ENCODE measurements around the gene SH3BP4. TPM values are rescaled to one million over a fixed set of nuclear protein-coding genes. Genes with fewer than 3 reads are reported as not detected.

The SH3BP4 gene
- total and polyA plus RNA-seq, 2 of the 8 experiments (the other 6 are each of a cell fraction or from before 2014, with no cell fraction given) = 28.3 to 35.4 TPM

GRCh38 chr2:235000426-235001236 is 48.8 kb downstream of the SH3BP4 start:
- H3K27ac ChIP-seq (ENCODE audit: low read depth, low read length) = no peak overlapping the region
- TF ChIP-seq BCL11A (IDR thresholded peaks at IDR 0.05; ENCODE audit: low read depth in 2 of 2, low read length in 2 of 2) (no peak), MAFK (IDR thresholded peaks at IDR 0.05; ENCODE audit: low read depth, low read length) (no peak), MAX (IDR thresholded peaks at IDR 0.05) (no peak), SP4 (IDR thresholded peaks at IDR 0.05; ENCODE audit: low read length) (no peak), RFX5 (IDR thresholded peaks at IDR 0.05; ENCODE audit: borderline replicate concordance, low read depth, low read length) (no peak), RAD21 (IDR thresholded peaks at IDR 0.05 in 1 of 2, conservative IDR thresholded peaks at IDR 0.05 in 1 of 2; ENCODE audit: low read depth in 2 of 2, low read length in 2 of 2) (no peak), HDAC2 (IDR thresholded peaks at IDR 0.05; ENCODE audit: borderline replicate concordance in 1 of 2, low read depth in 2 of 2, low read length in 2 of 2) (no peak), BRCA1 (IDR thresholded peaks at IDR 0.05; ENCODE audit: low read depth, low read length) (no peak), NRF1 (IDR thresholded peaks at IDR 0.05; ENCODE audit: low read depth, low read length) (no peak), TBP (IDR thresholded peaks at IDR 0.05; ENCODE audit: low read depth, low read length) (no peak), CREB1 (IDR thresholded peaks at IDR 0.05) (no peak), GABPA (IDR thresholded peaks at IDR 0.05; ENCODE audit: borderline replicate concordance, insufficient read depth, low read length) (no peak)

More at GRCh38 chr2:235000426-235001236, 48.8 kb downstream of the SH3BP4 start:
- Histone ChIP-seq H3K79me1 (ENCODE audit: low read depth, low read length) (peaks cover 25% of the 10 kb centered on the region), H3K23me2 (ENCODE audit: low read depth, low read length) (no peaks in the 10 kb centered on the region), H4K5ac (ENCODE audit: insufficient read length, low read depth, low read length) (no peak overlapping the region), H2BK5ac (ENCODE audit: low read depth, low read length) (0 out of 2 replicates have a peak overlapping the region, but pooled peaks have one; percentile 75), H3K36me3 (ENCODE audit: control insufficient read depth in 2 of 4, insufficient read depth in 4 of 4, low read length in 3 of 4) (peaks cover 0 to 18% (median 0%) of the 10 kb centered on the region in 4 experiments; a peak in 2 of 8 replicates), H3K9ac (replicated peaks in 1 of 4; ENCODE audit: extremely low read depth in 1 of 4, low read depth in 3 of 4, low read length in 3 of 4) (no peak overlapping the region), H3K9me3 (ENCODE audit: insufficient read depth in 2 of 2, low read depth in 1 of 2, low read length in 1 of 2) (no peaks in the 10 kb centered on the region), H2BK12ac (ENCODE audit: low read depth, low read length) (no peak overlapping the region), H3K4me3 (ENCODE audit: extremely low read depth in 1 of 4, insufficient read depth in 2 of 4, low read depth in 3 of 4, low read length in 4 of 4) (no peak overlapping the region), H3K4me2 (ENCODE audit: insufficient read depth in 1 of 2, low read depth in 2 of 2, low read length in 2 of 2) (no peak overlapping the region), H3K23ac (ENCODE audit: insufficient read length) (no peak overlapping the region), H4K8ac (ENCODE audit: extremely low read depth, insufficient read depth, low read length) (no peak overlapping the region), H3K56ac (replicated peaks; ENCODE audit: insufficient read length, low read depth, low read length) (no peak overlapping the region), H3K4me1 (replicated peaks in 1 of 4; ENCODE audit: control insufficient read depth in 3 of 4, insufficient read depth in 4 of 4, low read length in 3 of 4) (peaks cover 4 to 36% (median 24%) of the 10 kb centered on the region in 4 experiments), H3K14ac (ENCODE audit: insufficient read length) (no peak overlapping the region), H3K4ac (replicated peaks; ENCODE audit: insufficient read length, low read depth, low read length) (no peak overlapping the region), H4K20me1 (replicated peaks in 1 of 2; ENCODE audit: control insufficient read depth in 1 of 2, insufficient read depth in 2 of 2, low read length in 2 of 2) (peaks cover 2 to 15% of the 10 kb centered on the region in 2 experiments), H2BK120ac (replicated peaks; ENCODE audit: low read depth, low read length) (no peak overlapping the region), H3K18ac (ENCODE audit: extremely low read depth, low read length) (no peak overlapping the region; the same call in 1 of the 2 replicates), H4K91ac (replicated peaks; ENCODE audit: insufficient read length, low read length) (no peak overlapping the region), H2AK5ac (ENCODE audit: low read depth, low read length) (no peak overlapping the region), H2BK15ac (ENCODE audit: low read length) (no peak overlapping the region), H3K27me3 (replicated peaks in 1 of 4; ENCODE audit: control insufficient read depth in 3 of 4, extremely low read depth in 1 of 4, insufficient read depth in 3 of 4, low read length in 3 of 4) (no peaks in the 10 kb centered on the region), H3K79me2 (ENCODE audit: control insufficient read depth in 1 of 2, insufficient read depth in 2 of 2, low read length in 2 of 2) (peaks cover 4 to 83% of the 10 kb centered on the region in 2 experiments; a peak in 3 of 4 replicates), H2BK20ac (ENCODE audit: low read length) (no peak overlapping the region), H2AFZ (ENCODE audit: low read length) (no peak overlapping the region)
- FAIRE-seq = no peak
- ChIA-PET POLR2A (ENCODE audit: partially characterized antibody) (interaction anchor here (1.0 kb wide), 1 partner anchor 8 kb away, joined by 3 read pairs; no protein-coding TSS in a partner anchor), CTCF (ENCODE audit: partially characterized antibody) (interaction anchor here (1.1 to 1.2 kb wide), 3 partner anchors 29 to 55 kb away, joined by 3 read pairs; no protein-coding TSS in a partner anchor)
- 93% methylated on average over 20 of the region's 20 CpGs; no CpG with 5 or more reads in 1 of the 2 experiments for WGBS, 2 experiments (ENCODE audit: extremely low coverage in 1 of 2, insufficient coverage in 1 of 2, insufficient read length in 1 of 2, insufficient replicate concordance in 2 of 2, low coverage in 1 of 2, low lambda C conversion rate in 2 of 2, missing lambda C conversion rate in 1 of 2)
- no peak for DNase-seq (ENCODE audit: low read depth in 1 of 2, low spot score in 2 of 2)
